ENCODE data around the gene TRIM52. TPM values are rescaled to one million over a fixed set of nuclear protein-coding genes. Genes with fewer than 3 reads are reported as not detected.

The TRIM52 gene
- total and polyA plus RNA-seq, 9 of the 15 experiments (the other 6 are each of a cell fraction or from before 2014, with no cell fraction given): 3.3 to 21.9 (median 13.5) TPM

DNA sequence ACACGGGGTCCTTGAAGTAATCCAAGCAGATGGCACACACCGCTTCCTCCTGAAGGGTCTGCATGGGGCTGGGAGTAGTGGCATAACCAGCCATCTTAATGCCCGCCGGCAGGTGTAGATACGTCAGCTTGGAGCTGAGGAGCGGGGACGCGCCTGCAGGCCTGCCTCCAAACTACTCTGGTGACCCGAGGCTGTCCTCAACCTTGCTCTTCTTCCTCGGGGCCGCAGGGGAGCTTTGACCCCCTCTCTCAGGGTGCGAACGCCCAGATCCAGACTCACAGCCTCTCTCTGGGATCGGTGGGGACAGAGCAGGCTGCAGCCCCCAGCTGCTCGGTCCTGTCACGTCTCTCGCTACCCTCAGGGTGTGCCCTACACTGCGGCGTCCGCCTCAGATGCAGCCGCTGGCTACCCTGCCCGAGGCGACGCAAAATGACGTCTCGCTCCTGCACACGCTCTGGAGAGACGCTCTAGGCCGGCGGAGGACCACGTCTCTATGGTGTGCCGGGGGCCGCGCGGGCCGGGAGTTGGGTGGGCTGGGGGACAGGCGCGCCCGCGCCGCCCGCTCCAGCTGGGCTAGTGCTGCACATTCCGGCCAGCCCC lies at the start of gene TRIM52 (continued):
- TF ChIP-seq SAP30 (IDR thresholded peaks at IDR 0.05; ENCODE audit: borderline replicate concordance, insufficient read depth, low read depth, low read length, poor library complexity, severe bottlenecking): peak; percentile 88
- TF ChIP-seq ERF (CRISPR knock-in tag; IDR thresholded peaks at IDR 0.05): no peak
- TF ChIP-seq, protein P1, sequence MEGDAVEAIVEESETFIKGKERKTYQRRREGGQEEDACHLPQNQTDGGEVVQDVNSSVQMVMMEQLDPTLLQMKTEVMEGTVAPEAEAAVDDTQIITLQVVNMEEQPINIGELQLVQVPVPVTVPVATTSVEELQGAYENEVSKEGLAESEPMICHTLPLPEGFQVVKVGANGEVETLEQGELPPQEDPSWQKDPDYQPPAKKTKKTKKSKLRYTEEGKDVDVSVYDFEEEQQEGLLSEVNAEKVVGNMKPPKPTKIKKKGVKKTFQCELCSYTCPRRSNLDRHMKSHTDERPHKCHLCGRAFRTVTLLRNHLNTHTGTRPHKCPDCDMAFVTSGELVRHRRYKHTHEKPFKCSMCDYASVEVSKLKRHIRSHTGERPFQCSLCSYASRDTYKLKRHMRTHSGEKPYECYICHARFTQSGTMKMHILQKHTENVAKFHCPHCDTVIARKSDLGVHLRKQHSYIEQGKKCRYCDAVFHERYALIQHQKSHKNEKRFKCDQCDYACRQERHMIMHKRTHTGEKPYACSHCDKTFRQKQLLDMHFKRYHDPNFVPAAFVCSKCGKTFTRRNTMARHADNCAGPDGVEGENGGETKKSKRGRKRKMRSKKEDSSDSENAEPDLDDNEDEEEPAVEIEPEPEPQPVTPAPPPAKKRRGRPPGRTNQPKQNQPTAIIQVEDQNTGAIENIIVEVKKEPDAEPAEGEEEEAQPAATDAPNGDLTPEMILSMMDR (IDR thresholded peaks at IDR 0.05 in 2 of 3, conservative IDR thresholded peaks at IDR 0.05 in 1 of 3; ENCODE audit: insufficient read depth in 2 of 3, low read depth in 1 of 3, low read length in 3 of 3): no peak
- TF ChIP-seq GTF2F1 (IDR thresholded peaks at IDR 0.05; ENCODE audit: low read depth, low read length): 0 out of 2 replicates have a peak, but pooled peaks have one; percentile 65
- TF ChIP-seq EP300 (IDR thresholded peaks at IDR 0.05; ENCODE audit: low read length): 0 out of 2 replicates have a peak, but pooled peaks have one; percentile 16
- TF ChIP-seq ZNF764 (CRISPR knock-in tag; IDR thresholded peaks at IDR 0.05; ENCODE audit: low read depth): no peak
- no peak for TF ChIP-seq MAFF (IDR thresholded peaks at IDR 0.05; ENCODE audit: low read length)
- TF ChIP-seq POLR2AphosphoS2 (IDR thresholded peaks at IDR 0.05; ENCODE audit: low read length): peak; percentile 65; the same call in 1 of the 2 replicates
- peak; percentile 63 for TF ChIP-seq BHLHE40 (IDR thresholded peaks at IDR 0.05; ENCODE audit: low read length)
- TF ChIP-seq, protein P2, sequence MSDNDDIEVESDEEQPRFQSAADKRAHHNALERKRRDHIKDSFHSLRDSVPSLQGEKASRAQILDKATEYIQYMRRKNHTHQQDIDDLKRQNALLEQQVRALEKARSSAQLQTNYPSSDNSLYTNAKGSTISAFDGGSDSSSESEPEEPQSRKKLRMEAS (CRISPR knock-in tag; IDR thresholded peaks at IDR 0.05): peak; percentile 83
- TF ChIP-seq, protein P3, sequence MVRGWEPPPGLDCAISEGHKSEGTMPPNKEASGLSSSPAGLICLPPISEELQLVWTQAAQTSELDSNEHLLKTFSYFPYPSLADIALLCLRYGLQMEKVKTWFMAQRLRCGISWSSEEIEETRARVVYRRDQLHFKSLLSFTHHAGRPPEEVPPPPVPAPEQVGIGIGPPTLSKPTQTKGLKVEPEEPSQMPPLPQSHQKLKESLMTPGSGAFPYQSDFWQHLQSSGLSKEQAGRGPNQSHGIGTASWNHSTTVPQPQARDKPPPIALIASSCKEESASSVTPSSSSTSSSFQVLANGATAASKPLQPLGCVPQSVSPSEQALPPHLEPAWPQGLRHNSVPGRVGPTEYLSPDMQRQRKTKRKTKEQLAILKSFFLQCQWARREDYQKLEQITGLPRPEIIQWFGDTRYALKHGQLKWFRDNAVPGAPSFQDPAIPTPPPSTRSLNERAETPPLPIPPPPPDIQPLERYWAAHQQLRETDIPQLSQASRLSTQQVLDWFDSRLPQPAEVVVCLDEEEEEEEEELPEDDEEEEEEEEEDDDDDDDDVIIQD (CRISPR knock-in tag; IDR thresholded peaks at IDR 0.05): 0 out of 2 replicates have a peak, but pooled peaks have one; percentile 46
- peak in 1 of 2 experiments; percentile 66; a peak in 1 of 4 replicates for TF ChIP-seq KDM4B (IDR thresholded peaks at IDR 0.05; ENCODE audit: borderline replicate concordance in 2 of 2, low read depth in 1 of 2)
- TF ChIP-seq XRCC5 (IDR thresholded peaks at IDR 0.05; ENCODE audit: low read depth, low read length): 0 out of 2 replicates have a peak, but pooled peaks have one; percentile 26
- TF ChIP-seq ZBTB17 (CRISPR knock-in tag; IDR thresholded peaks at IDR 0.05): no peak
- TF ChIP-seq RFX7 (CRISPR knock-in tag; IDR thresholded peaks at IDR 0.05): no peak
- TF ChIP-seq, protein P4, sequence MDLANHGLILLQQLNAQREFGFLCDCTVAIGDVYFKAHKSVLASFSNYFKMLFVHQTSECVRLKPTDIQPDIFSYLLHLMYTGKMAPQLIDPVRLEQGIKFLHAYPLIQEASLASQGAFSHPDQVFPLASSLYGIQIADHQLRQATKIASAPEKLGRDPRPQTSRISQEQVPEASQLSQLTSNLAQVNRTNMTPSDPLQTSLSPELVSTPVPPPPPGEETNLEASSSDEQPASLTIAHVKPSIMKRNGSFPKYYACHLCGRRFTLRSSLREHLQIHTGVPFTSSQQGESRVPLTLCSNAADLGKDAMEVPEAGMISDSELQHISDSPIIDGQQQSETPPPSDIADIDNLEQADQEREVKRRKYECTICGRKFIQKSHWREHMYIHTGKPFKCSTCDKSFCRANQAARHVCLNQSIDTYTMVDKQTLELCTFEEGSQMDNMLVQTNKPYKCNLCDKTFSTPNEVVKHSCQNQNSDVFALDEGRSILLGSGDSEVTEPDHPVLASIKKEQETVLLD (IDR thresholded peaks at IDR 0.05): 0 out of 2 replicates have a peak, but pooled peaks have one; percentile 21
- no peak for TF ChIP-seq NEUROD1 (IDR thresholded peaks at IDR 0.05; ENCODE audit: borderline replicate concordance, low read depth, low read length, partially characterized antibody)
- 0 out of 2 replicates have a peak, but pooled peaks have one; percentile 16 for TF ChIP-seq RBM14 (IDR thresholded peaks at IDR 0.05; ENCODE audit: borderline replicate concordance, insufficient read depth, low read depth, low read length)
- no peak for TF ChIP-seq PHB2 (IDR thresholded peaks at IDR 0.05; ENCODE audit: low read depth)
- TF ChIP-seq PHF8 (IDR thresholded peaks at IDR 0.05; ENCODE audit: borderline replicate concordance, low read length): peak; percentile 55; the same call in 1 of the 2 replicates
- TF ChIP-seq ZNF23 (CRISPR knock-in tag; IDR thresholded peaks at IDR 0.05): no peak
- TF ChIP-seq ZNF140 (CRISPR knock-in tag; IDR thresholded peaks at IDR 0.05): 0 out of 2 replicates have a peak, but pooled peaks have one; percentile 37
- no peak; the same call in 1 of the 2 replicates for TF ChIP-seq TCF3 (CRISPR knock-in tag; IDR thresholded peaks at IDR 0.05)
